Thoracic aorta (tissue), 2 donors: ENCODE measurements around the gene IGSF21. TPM values are rescaled to one million over a fixed set of nuclear protein-coding genes. Genes with fewer than 3 reads are reported as not detected.
"Not testable (repeated sequence)": the region's sequence is repeated elsewhere in the genome, so short reads cannot be mapped to it uniquely, and the experiment has no call there.

Source experiments
- ATAC-seq: fragments of 150-250 bp; one replicate; pipeline ENCODE4 v1.8.0; 2017; ENCODE audit warnings: low read depth; ENCODE audit not compliant: insufficient number of reproducible peaks, low FRiP score
- DNase-seq: peaks from one replicate; pipeline ENCODE4 v3.0.0-alpha.2; 2020; ENCODE audit warnings: low spot score
- H3K27ac ChIP-seq, 2 donors: fragments of 200-600 bp; sonication (generic); 1 replicate in 1 of 2; 2 replicates in 1 of 2; pipeline ENCODE4 v1.5.1; 2016; ENCODE audit warnings: mild to moderate bottlenecking in 2 of 2, moderate library complexity in 2 of 2
- H3K27me3 ChIP-seq: fragments of 200-600 bp; sonication (generic); replicated peaks from 2 replicates; pipeline ENCODE4 v1.6.0; 2016; ENCODE audit warnings: mild to moderate bottlenecking; ENCODE audit not compliant: insufficient read depth
- H3K36me3 ChIP-seq: fragments of 200-600 bp; sonication (generic); one replicate; pipeline ENCODE4 v1.5.1; 2016
- H3K4me1 ChIP-seq, 2 donors: fragments of 200-600 bp; sonication (generic); 1 replicate in 1 of 2; 2 replicates in 1 of 2; pipeline versions ENCODE4 v1.5.1 to v1.6.0; 2016; ENCODE audit warnings: low read depth in 2 of 2, mild to moderate bottlenecking in 1 of 2; ENCODE audit not compliant: control insufficient read depth in 1 of 2
- H3K4me3 ChIP-seq: fragments of 200-600 bp; sonication (generic); 2 replicates; pipeline ENCODE4 v1.5.1; 2016; ENCODE audit warnings: mild to moderate bottlenecking
- H3K9me3 ChIP-seq: fragments of 200-600 bp; sonication (generic); 2 replicates; pipeline ENCODE4 v1.5.1; 2016
- total RNA-seq, 2 donors: library from RNA; depleted of rRNA; stranded (reverse); fragments of >200 nt; gene quantifications; one replicate each; pipeline versions ENCODE4 v1.1.0 to v1.2.3, GENCODE V29; 2016
- TF ChIP-seq, protein P1 (sequence below): fragments of 200-600 bp; sonication (generic); IDR thresholded peaks from one replicate; pipeline ENCODE4 v1.5.1; 2019; ENCODE audit warnings: antibody characterized with exemption

Gene IGSF21
- total RNA-seq, 2 donors from 2014 or later, result 5.0 to 10.9 TPM

DNA sequence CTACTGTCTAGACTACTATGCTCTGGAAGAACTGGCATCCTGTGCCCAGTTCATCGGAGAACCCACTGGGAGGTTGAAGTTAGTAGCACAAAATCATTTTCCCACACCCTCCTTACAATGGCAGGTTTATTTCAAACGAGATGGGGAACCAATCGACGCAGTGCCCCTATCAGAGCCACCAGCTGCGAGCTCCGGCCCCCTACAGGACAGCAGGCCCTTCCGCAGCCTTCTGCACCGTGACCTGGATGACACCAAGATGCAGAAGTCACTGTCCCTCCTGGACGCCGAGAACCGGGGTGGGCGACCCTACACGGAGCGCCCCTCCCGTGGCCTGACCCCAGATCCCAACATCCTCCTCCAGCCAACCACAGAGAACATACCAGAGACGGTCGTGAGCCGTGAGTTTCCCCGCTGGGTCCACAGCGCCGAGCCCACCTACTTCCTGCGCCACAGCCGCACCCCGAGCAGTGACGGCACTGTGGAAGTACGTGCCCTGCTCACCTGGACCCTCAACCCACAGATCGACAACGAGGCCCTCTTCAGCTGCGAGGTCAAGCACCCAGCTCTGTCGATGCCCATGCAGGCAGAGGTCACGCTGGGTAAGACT is 257.6 kb downstream of the IGSF21 start:
- Histone ChIP-seq H3K4me1 (no peaks in the 10 kb centered on the region), H3K36me3 (no peaks in the 10 kb centered on the region), H3K27ac (no peak overlapping the region), H3K4me3 (no peak overlapping the region), H3K27me3 (no peaks in the 10 kb centered on the region), H3K9me3 (no peaks in the 10 kb centered on the region)
- ATAC-seq (no peak), DNase-seq (no peak)
- TF ChIP-seq, protein P1, sequence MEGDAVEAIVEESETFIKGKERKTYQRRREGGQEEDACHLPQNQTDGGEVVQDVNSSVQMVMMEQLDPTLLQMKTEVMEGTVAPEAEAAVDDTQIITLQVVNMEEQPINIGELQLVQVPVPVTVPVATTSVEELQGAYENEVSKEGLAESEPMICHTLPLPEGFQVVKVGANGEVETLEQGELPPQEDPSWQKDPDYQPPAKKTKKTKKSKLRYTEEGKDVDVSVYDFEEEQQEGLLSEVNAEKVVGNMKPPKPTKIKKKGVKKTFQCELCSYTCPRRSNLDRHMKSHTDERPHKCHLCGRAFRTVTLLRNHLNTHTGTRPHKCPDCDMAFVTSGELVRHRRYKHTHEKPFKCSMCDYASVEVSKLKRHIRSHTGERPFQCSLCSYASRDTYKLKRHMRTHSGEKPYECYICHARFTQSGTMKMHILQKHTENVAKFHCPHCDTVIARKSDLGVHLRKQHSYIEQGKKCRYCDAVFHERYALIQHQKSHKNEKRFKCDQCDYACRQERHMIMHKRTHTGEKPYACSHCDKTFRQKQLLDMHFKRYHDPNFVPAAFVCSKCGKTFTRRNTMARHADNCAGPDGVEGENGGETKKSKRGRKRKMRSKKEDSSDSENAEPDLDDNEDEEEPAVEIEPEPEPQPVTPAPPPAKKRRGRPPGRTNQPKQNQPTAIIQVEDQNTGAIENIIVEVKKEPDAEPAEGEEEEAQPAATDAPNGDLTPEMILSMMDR, result no peak

DNA sequence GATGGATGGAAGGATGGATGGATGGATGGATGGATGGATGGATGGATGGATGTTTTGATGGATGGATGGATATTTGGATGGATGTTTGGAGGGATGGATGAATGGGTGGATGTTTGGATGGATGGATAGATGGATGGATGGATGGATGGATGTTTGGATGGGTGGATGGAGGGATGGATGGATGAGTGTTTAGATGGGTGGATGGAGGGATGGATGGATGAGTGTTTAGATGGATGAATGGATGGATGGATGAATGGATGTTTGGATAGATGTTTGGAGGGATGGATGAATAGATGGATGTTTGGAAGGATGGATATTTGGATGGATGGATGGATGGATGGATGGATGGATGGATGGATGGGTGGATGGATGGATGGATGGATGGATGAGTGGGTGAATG is 264.9 kb downstream of the IGSF21 start:
- not testable (repeated sequence) for H3K36me3 ChIP-seq, H3K4me1 ChIP-seq, H3K4me3 ChIP-seq, DNase-seq, H3K27me3 ChIP-seq, H3K9me3 ChIP-seq, H3K27ac ChIP-seq, ATAC-seq

DNA sequence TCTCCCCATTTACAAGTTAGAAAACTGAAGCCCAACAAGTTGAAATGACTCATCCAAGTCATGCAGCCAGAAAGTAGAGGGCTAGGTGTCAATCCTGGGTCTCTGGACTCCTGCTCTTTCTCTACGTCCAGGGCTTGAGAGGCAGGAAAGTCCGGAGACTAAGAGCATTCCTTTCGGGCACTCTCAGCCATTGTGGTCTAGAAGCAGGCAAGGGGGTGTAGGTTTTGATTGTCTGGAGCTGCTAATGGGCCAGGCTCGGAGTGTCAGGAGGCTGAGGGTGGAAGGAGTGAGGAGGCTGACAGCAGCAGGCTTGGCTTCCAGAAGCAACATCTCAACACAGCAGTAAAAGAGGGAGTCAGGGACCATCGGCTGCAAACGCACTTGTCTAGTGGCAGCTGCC is 265.6 kb downstream of the IGSF21 start:
- Histone ChIP-seq H3K4me1 (no peaks in the 10 kb centered on the region), H3K36me3 (no peaks in the 10 kb centered on the region), H3K27ac (no peak overlapping the region), H3K9me3 (no peaks in the 10 kb centered on the region), H3K27me3 (no peaks in the 10 kb centered on the region), H3K4me3 (no peak overlapping the region)
- DNase-seq (no peak), ATAC-seq (no peak)
- TF ChIP-seq, protein P1, result no peak

DNA sequence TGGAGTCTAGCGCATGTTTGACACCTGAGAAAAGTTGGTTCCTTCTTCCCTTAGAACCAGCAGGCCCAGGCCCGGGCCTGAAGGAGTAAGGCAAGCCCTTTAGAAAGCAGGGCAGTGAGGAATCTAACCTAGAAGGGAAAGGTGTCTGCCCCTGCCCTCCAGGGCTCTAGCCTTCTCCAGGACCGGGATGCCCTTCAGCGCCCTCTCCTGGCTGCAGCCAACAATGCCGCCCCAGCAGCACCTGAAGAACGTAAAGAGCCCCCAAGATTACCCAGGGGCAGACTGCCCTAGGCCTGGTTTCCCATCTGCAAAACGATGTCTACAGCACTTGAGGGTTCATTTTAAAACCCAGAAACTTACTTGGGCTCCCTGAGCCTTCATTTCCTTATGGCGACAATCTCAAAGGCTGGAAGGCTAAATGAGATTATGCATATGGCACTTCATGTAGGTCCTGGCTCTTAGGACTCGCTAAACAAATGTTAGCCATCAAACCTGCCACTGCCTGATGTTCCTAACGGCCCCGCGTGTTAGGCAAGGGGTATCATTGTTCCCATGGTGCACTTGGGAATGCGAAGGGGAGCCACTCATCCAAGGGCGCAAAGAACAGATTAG is 266.4 kb downstream of the IGSF21 start:
- Histone ChIP-seq H3K36me3 (no peaks in the 10 kb centered on the region), H3K4me1 (no peaks in the 10 kb centered on the region), H3K4me3 (no peak overlapping the region), H3K9me3 (no peaks in the 10 kb centered on the region), H3K27ac (no peak overlapping the region), H3K27me3 (no peaks in the 10 kb centered on the region)
- ATAC-seq, result no peak
- DNase-seq, result no peak
- TF ChIP-seq, protein P1, result no peak

- Histone ChIP-seq H3K9me3 (no peaks in the 10 kb centered on the region), H3K4me3 (no peak overlapping the region), H3K36me3 (no peaks in the 10 kb centered on the region), H3K27ac (no peak overlapping the region), H3K4me1 (no peaks in the 10 kb centered on the region), H3K27me3 (no peaks in the 10 kb centered on the region)
- no peak for ATAC-seq
- no peak for DNase-seq
- TF ChIP-seq, protein P1, result no peak
These were observed 269.1 kb downstream of the IGSF21 start for GRCh38 chr1:18376661-18377060.

GRCh38 chr1:18380288-18380687 is 272.7 kb downstream of the IGSF21 start:
- H3K4me1 ChIP-seq, result no peaks in the 10 kb centered on the region
- H3K36me3 ChIP-seq, result no peaks in the 10 kb centered on the region
- no peaks in the 10 kb centered on the region for H3K27me3 ChIP-seq
- TF ChIP-seq, protein P1, result no peak
- no peaks in the 10 kb centered on the region for H3K9me3 ChIP-seq
- no peak for DNase-seq
- no peak for ATAC-seq
- H3K27ac ChIP-seq, result no peak overlapping the region
- H3K4me3 ChIP-seq, result no peak overlapping the region
